Choroid plexus epithelial cell (primary cell): ENCODE data around the gene ZNF860.

ENCODE experiments used
- DNase-seq: peaks from one replicate; pipeline ENCODE4 v3.0.0-alpha.2; 2010; ENCODE audit warnings: low read depth
- H3K4me3 ChIP-seq: 2 replicates; pipeline ENCODE4 v1.5.1; 2011; ENCODE audit warnings: low read depth, mild to moderate bottlenecking, control low read depth, low read length, moderate library complexity
- CTCF ChIP-seq: conservative IDR thresholded peaks from 2 replicates; pipeline ENCODE4 v1.5.1; 2011; ENCODE audit warnings: low read depth, mild to moderate bottlenecking, control low read depth, inconsistent platforms, low read length, moderate library complexity

Gene ZNF860

GRCh38 chr3:31959951-31960792 lies 21.4 kb upstream of the ZNF860 start:
- DNase-seq, result peak; percentile 43
- peak overlapping the region; percentile 29 for H3K4me3 ChIP-seq
- TF ChIP-seq CTCF, result no peak

GRCh38 chr3:31960793-31961431 lies 20.6 kb upstream of the ZNF860 start:
- TF ChIP-seq CTCF, result no peak
- no peak overlapping the region for H3K4me3 ChIP-seq
- peak; percentile 45 for DNase-seq

DNA sequence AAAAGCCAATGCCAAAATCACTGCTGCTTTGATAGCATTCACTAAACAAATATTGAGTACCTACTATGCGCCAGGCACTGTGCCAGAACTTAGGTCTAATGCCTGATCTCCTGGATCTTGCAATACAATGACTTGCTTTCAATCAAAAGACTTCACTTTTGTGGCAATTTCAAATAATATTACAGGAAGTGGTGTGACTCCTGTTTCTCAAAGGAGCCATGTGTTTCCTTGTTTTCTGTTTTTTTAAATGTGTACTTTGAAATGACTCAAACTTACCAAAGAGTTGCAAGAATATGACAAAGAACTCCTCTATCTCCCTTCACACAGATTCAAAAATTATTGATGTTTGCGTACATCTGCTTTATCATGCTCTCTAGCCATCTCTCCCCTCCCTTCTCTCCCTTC lies 18.7 kb upstream of the ZNF860 start:
- DNase-seq, result no peak
- no peak for TF ChIP-seq CTCF
- H3K4me3 ChIP-seq, result no peak overlapping the region

DNA sequence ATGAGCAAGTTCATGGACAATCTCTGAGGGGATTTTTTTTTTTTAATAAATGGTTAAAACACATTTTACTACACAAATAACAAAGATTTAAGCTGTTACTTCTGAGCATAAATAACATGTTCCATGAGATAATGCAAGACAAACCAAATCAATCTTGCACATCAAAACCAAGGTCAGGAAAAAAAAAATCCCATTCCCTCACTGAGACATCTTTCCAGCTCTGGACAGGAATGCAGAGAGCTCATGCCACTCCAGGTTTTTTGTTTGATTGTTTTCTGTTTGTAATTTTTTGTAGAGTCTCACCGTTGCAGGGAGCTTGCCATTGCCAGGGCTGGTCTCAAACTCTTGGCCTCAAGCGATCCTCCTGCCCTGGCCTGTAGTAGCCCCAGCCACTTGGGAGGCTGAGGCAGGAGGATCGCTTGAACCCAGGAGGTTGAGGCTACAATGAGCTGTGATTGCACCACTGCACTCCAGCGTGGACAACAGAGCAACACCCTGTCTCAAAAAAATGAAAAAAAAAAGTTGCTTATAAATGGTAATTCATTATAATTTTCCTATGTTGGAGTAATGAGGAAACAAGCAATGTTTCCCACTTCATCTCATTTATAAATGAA lies 14.5 kb upstream of the ZNF860 start:
- TF ChIP-seq CTCF, result no peak
- no peak overlapping the region for H3K4me3 ChIP-seq
- no peak for DNase-seq

GRCh38 chr3:31967592-31967991 lies 14.0 kb upstream of the ZNF860 start:
- no peak for DNase-seq
- no peak for TF ChIP-seq CTCF
- no peak overlapping the region for H3K4me3 ChIP-seq

- DNase-seq, result peak; percentile 77
- H3K4me3 ChIP-seq, result no peak overlapping the region
- no peak for TF ChIP-seq CTCF
Measured at GRCh38 chr3:31968369-31968926, 13.1 kb upstream of the ZNF860 start.
